Fibroblast of skin of left biceps (primary cell): ENCODE data around the gene RPS15.

Experiments
- DNase-seq, 2 experiments: peaks; one replicate each; pipeline ENCODE4 v3.0.0-alpha.2; 2013; ENCODE audit warnings: low read depth in 2 of 2

Gene RPS15

DNA sequence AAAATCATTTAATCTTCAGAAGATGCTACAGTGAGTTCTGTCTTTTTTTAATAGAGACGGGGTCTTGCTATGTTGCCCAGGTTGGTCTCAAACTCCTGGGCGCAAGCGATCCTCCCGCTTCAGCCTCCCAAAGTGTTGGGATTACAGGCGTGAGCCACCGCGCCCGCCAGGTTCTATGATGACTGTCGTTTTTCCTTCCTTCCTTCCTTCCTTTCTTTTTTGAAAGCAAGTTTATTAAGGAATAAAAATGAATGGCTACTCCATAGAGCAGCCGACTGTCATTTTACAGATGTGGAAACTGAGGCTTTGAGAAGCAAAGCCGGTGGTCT, 36.3 kb upstream of the RPS15 start:
- no peak for DNase-seq

DNA sequence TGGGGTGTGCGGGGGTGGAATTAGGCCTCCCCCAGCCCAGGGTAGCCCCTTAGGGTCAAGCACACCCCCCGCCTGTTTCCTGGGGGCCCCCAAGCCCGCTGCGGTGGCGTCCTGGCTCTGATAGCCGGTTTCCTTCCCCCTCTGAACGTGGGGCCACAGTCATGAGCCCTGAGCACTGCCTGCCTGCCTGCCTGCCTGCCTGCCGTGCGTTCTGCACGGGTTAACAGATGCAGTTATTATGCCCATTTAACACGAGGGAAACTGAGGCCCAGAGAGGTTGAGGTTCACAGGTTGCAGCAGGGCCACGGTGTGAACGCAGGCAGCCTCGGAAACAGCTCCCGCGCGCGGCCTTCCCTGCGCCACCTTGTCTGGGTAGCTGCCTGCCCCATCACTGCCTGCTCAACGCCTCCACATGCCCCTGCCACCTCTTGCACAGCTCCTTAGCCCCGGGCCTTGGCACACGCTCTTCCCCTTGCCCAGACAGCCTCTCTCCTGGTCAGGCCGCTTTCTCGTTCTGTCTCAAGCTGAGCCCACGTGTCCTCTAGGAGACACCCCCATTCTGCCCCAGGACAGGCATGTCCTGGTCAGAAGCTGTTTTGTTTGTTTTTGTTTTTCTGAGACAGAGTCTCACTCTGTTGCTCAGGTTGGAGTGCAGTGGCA, 35.7 kb upstream of the RPS15 start:
- no peak for DNase-seq

GRCh38 chr19:1406774-1407527, 31.2 kb upstream of the RPS15 start:
- peak; percentile 97 to 98 for DNase-seq

DNA sequence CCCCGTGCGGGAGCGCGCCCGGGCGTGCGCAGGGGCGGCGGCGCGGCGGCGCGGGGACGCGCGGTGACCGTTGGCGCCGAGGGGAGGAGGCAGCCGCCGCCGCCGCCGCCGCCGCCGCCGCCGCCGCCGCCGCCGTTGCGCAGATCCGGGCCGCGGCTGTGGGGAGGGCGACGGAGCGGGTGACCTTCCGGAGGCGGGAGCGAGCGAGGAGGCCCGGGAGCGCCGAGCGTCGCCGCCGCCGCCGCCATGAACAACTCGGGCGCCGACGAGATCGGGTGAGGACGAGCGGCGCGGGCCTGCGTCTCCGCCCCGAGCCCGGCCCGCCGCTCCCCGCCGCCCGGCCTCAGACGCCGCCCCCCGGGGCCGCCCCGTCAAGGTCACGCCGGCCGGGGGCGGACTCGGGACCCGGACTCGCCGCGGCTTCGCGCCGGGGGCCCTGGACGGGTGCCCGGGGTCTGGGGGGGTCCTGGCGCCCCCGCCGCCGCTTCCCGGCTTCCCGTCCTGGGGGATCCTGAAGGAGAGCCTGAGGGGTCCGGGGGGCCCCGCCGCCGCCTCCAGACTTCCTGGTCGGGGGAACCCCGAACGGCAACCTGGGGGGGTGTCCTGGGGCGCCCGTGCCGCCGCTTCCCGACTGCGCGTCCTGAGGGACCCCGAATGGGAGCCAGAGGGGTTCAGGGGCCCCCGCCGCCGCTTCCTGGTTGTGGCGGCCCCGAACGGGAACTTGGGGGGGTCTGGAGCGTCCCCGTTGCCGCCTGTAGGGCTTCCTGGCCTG, 30.5 kb upstream of the RPS15 start, which contains the start of gene DAZAP1:
Gene DAZAP1 (plus strand): TSS at position 59 of the 772 bp plus-strand sequence. CDS start 188 bp downstream, at position 247.
- no peak for DNase-seq

DNA sequence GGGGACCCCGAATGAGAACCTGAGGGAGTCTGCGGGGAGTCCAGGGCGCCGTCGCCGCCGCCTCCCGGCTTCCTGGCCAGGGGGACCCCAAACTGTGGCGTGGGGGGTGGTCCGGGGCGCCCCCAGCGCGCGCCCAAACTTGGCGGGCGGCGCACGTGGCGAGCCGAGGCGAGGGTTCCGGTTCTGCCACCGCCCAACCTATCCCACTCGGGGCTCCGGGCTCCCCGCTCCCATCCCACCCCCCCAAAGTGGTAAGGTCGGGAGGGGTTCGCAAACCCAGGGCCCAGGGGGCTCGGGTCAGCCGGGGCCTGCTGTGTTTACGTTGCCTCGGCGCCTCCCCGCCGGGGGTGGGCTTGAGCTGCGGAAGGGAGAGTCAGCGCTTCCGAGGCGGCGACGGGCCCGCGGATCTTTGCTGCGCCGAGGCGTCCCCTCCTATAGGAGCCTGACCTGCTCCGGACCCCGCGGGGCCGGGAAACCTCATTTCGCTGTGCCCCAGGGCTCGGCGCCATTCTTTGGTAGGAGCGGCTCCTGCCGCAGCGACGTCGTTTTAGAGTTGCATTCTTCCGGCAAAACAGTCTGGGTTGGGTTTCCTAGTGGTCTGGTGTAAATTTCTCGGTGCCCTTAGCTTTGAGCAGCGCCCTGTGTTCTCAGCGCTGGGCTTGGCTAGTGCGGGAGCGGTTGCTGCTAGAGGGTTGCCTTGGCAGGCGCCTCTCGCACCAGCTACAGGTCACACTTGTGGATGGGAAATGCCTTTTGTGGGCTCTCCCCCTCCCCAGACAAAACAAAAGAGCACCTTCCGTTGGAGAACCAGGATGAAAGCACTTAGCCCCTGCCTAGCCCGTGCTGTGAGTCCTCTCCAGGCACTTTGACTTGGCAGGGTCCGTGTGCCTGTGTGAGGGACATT, 29.6 kb upstream of the RPS15 start:
- no peak for DNase-seq

DNA sequence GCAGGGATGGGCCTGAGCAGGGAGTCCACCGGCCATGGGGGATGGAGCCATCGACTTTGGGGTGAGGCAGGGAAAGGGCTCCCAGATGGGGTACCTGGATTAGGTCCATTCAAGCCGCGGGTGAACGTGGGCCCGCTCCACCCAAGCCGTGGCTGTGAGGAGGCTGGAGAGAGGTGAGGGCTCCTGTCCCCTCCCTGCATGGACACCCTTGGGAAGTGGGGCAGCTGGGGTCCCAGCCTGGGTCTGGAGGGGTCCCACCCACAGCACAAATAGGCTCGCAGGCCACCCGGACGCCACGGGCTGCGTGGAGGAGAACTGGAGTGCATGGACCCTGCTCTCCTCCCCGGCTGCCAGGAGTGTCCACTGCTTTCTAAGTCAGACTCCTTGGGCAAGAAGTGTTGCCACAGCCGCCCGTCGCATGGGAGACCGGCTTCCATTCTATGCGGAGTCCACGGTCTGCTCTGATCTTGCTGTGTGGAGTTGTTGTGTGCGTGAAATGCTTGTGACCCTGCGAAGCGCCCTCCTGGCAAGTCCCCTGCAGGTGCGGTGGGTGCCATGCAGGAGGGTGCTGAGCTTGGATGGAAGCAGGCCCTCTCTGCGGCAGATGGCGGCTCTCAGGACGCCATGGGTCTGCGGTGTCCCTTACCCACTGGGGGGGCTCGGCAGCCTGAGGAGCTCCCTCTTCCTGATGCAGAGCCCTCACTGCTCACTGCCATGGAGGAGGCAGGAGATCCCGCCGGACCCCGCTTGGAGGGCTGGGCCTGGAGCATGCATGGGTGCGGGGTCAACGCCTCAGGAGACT, 28.8 kb upstream of the RPS15 start:
- no peak for DNase-seq

DNA sequence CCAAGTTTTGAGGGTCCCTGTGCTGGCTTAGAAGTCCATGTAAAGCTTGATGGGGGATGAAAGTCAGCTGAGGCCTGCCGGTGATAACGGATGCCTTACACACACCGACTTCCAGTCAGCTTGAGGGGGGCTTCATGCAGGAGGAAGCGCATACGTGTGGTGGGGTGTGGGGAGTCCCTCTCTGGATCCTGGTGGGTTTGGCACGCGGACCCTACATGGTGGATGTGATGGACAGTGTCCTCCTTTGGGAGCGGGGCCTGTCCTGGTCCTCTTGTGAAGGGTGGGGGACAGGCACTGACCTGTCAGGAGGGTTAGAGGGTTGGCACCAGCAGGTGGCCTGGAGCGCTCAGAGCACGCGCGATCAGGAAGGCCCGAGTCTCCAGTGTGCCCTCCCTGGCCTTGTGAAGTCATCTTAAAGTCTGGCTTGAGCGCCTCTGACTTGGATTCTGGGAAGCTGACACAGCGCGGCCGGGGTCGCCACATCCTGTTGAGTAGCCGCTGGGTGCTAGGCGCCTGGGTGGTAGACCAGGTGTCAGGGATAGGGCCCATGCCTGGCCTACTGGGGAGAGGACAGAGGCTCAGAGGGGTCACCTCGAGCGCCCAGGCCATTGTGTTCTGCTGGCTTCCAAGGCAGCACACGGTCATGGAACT, 27.9 kb upstream of the RPS15 start:
- DNase-seq = no peak

GRCh38 chr19:1410789-1411188, 27.4 kb upstream of the RPS15 start:
- DNase-seq = no peak

DNA sequence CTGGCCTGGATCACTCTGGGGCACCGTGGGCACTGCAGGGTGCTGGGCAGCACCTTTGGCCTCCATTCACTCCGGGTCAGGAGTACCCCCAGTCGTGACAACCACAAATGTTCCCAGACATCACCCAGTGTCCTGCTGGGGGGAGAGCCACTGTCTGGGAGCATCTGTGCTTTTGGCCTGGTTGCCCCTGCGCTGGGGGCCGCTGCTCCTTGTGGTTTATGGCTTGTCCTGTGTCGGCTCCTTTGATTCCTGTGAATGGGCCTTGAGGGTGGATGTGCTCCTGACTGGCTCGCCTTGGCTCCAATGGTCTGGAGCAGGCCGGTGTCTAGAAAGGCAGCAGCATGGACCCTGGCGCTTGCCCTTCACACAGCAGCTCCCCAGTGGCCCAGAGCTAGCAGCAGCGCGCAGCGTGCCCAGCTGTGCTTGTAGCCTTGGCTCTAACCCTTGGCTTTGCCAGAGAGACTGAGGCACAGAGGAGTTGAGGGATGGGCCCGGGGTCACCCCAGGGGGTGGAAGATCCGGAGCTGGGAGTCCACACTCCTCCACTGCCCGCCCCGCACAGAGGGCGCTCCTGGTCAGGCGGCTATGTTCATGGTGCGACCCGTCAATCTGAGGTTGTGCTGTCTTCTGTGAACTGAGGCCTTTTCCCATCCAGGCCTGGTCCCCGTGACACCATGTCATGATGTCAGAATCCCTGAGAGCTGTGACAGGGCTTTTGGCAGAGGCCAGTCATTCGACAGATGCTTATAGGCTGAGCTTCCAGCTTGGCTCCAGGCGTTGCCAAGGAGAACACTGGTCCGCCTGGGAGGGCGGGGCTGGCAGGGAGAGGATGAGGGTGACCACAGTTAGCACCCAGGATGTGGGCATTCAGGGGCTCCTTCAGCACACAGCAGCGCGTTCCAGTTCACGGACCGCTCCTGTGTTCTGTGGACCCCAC, 26.7 kb upstream of the RPS15 start:
- no peak for DNase-seq

GRCh38 chr19:1412323-1412923, 25.8 kb upstream of the RPS15 start:
- DNase-seq = no peak

GRCh38 chr19:1412995-1413800, 25.0 kb upstream of the RPS15 start:
- DNase-seq = no peak

- DNase-seq = no peak
These were observed 22.0 kb upstream of the RPS15 start for GRCh38 chr19:1416014-1416841.

DNA sequence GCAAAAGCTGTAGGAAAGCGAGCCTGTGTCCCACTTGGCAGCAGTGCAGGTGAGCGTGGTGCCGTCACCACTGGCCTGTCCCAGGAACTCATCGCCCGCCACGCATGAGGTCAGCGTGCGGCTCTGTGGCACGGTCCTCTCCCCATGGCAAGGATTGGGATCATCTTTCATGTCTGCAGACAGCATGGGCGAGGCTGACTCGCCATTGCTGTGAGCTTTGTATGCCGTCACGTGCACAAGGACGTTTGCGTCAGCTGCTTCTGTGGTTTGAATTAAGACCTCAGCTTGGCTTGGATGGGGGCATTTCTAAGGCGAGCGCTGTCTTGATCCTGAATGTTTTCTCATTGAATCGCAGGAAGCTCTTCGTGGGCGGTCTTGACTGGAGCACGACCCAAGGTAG, 21.1 kb upstream of the RPS15 start:
- no peak for DNase-seq

- no peak for DNase-seq
These were observed 20.3 kb upstream of the RPS15 start for GRCh38 chr19:1417681-1418495.

GRCh38 chr19:1418496-1418775, 19.8 kb upstream of the RPS15 start:
- no peak for DNase-seq

DNA sequence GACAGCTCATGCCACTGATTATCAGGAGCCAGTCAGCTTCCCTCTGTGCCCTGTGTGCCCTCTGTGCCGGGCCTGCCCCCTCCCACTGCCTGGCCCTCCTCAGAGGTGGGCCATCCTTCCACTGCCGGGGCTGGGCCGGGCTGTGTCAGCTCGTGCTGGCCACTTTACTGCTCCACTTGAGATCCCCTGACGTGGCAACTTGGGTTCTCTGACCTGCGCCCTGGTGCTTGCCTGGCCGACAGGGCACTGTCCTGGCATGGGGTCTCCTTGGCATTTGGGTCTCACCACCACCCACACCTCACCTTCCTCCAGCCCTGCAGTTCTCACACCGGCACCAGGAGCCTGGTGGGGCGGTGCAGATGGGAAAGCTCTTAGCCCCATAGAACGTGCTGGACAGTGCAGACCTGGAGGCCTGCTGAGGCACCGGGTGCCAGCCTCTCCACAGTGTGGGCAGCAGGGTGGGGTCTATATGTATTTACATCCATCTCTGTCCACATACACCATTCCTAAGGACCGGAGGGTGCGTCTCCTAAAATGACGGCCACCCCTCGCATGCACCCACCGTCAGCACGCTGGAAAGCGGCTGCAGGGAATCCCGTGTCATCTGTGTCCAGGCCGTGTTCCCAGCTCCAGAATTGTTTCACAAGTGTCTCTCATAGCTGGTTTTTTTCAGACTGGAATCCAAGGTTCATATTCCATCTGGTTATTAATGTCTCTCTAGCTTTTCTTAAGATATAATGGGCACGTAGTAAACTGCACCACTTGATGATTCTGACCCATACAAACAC, 19.1 kb upstream of the RPS15 start:
- no peak for DNase-seq
